GM19455 (cell line): ENCODE measurements around the gene TIMD4.

ENCODE experiments used
- ATAC-seq: cut with Tn5 transposase; IDR thresholded peaks from one replicate; pipeline ENCODE4 v1.9.1; 2021; ENCODE audit not compliant: unreplicated experiment

Gene TIMD4

DNA sequence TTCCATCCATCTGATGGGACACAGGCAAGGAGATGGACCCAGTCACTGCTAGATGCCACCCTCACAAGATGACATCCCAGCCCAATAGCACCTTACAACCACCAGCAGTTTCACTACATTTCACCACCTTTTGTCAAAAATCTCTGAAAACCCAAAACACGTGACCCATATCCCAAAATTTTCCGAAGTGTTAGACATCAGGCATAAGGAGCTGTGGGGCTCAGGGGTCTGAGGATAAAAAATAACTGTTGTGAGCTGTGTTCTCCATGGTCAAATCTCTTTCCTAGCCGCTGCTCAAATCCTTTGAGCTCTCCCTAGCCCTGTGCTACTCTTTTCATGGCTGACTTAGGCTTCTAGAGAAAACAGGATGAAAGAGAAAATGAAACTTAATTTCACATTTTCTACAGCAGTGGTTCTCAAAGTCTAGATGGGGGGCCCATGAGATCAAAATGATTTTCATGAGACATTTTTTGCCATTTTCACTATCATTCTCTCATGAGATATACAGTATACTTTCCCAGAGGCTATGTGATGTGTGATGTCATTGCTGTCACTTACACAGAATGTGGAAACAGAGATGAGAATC, 40.7 kb downstream of the TIMD4 start:
- peak; percentile 52 for ATAC-seq

DNA sequence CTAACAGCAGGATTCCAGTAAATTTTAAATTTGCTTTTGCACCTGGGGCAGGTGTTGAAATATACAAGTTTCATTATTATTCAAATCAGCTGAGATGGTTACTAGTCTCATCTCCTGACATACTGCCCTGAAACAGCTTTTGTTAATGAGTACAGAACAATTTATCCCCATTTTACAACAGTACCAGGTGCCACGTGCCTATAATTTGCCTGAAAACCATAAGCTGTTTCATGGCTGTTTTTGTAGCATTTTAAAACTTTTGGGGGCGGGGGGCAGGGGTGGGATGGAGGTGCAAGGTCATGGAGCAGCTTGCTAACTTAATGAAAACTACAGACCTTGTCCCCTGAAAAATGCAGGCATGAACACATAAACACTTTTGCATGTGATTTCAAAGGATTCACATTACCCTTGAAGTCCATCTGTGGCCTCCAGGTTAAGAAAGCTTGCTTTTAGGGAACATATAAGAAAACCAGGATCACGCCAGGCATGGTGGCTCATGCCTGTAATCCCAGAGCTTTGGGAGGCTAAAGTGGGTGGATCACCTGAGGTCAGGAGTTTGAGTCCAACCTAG, 42.1 kb downstream of the TIMD4 start:
- peak; percentile 44 for ATAC-seq

DNA sequence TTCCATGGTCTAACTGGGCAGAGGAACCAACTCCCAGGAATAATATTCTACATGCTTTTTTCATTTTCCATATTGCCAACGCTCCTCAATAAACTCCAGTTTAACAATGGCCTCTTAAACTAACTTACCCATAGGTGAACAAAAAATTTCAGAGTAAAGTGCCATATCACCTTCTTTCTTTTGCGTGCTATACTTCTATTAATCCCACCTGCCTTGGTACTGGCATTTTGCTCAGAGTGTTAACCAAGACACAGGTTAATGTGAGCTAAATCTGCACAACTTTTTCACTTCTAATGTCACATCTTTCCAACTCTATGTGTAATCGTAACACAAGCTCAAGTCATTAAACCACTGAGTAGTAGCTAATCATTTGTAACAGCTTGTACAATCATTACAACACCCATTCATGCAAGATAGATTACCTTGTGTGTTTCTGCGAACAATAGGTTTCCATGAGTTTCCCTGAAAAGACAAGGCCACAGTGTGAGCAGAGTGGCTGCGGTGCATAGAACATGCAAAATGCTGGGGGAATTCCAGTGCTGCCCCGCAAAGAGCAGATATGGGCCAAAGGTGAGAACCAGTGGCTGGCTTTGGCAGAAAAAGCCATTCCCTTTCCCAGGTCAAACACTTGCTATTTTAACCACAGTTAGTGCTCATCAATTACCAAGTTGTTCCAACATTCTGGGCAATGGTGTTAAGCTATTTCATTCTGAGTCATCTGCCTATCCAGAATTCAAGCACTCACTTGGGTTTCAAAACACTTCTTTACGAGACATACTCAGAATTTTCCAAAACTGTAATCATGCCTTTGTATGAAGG, 42.8 kb downstream of the TIMD4 start:
- ATAC-seq: peak; percentile 41

GRCh38 chr5:156918311-156918845, 44.6 kb downstream of the TIMD4 start:
- ATAC-seq: no peak

- peak; percentile 27 for ATAC-seq
Measured at GRCh38 chr5:156914371-156914737, 48.7 kb downstream of the TIMD4 start.

DNA sequence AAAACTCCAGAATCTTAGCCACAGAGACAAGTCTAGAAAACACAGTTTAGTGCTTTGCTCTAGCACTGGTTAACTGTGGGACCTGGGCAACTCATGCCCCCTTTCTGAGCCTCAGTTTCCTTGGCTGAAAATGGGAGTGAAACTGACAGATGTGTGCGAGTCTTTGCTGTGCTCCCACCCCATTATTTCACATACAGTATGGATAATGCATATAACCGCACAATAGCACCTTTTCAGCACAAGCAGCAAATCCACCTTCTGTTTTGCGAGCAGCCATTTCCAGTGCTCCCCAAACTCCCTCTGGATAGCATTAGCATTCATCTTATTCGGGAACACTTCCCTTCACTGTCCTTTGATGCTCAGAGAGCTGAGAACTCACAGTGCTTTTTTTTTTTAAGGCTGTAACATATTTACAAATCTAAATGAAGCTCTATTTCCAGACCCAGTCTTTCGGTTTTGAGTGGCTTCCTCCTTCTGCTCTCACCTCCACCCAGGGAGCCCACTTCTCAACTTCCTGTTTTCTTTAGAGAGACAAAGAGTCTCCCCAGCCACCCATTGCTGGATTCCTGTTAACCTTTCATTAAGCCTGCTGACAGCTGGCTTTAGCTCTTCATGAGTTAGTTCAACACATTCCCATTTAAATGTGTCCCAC, 49.2 kb downstream of the TIMD4 start:
- peak; percentile 94 for ATAC-seq

- no peak for ATAC-seq
Measured at GRCh38 chr5:156913355-156913718, 49.7 kb downstream of the TIMD4 start.

- ATAC-seq: no peak
Measured at GRCh38 chr5:156912869-156913268, 50.2 kb downstream of the TIMD4 start.

- ATAC-seq: no peak
Measured at GRCh38 chr5:156909180-156909579, 53.8 kb downstream of the TIMD4 start.

DNA sequence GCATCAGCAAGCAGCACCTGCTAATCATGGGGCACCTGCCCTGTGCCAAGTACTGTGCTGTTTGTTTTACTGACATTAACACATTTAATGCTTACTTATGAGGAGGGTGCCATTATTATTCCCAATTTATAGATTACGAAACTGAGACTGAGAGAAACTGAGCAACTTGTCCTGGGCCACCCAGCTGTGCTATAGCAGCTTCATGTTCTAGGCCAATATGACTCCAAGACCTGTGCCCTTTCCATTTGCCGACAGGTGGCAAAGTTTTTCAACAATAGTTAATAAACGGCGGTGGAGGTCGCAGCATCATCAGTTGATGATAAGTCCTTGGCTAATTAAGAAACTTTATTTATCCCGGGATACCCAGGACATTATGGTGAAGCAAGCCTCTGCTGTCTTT, 55.4 kb downstream of the TIMD4 start:
- ATAC-seq: no peak

DNA sequence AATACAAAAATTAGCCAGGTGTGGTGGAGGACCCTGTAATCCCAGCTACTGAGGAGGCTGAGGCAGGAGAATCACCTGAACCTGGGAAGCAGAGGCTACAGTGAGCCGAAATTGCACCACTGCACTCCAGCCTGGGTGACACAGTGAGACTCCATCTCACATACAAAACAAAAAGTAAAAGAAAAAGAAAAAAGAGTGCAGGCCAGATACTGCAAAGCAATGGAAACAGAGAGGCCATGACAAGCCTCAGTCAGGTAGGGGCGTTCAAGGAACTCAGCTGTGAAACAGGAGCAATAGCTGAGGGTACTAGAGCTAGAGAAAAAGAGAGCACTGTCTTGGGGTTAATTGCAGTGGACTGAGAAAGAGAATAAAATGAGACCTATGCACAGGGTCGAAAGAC, 56.2 kb downstream of the TIMD4 start:
- ATAC-seq: no peak

- ATAC-seq: no peak
Measured at GRCh38 chr5:156896546-156896945, 66.5 kb downstream of the TIMD4 start.

DNA sequence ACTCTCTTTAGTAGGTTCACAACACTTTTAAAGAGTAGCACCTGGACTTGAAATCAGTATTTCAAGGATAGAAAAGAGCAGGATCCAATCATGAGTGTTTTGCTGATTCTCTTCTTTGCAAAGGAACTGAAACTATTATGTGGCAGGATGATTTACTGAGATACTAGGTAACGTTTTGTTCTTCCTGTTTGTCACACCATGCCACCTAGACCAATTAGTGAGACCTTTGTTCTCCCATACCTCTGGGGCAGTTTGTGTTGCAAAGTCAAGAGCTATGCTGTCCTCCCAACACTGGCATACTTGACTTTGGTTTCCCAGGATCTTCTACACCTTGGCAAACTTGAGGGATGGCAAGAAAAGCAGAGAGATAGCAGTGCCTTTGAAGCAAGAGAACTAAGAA, 69.5 kb downstream of the TIMD4 start:
- ATAC-seq: no peak

GRCh38 chr5:156892864-156893263, 70.2 kb downstream of the TIMD4 start:
- no peak for ATAC-seq

- no peak for ATAC-seq
Measured at GRCh38 chr5:156892223-156892622, 70.8 kb downstream of the TIMD4 start.

- no peak for ATAC-seq
Measured at GRCh38 chr5:156888520-156888919, 74.5 kb downstream of the TIMD4 start.

GRCh38 chr5:156883316-156883875, 79.6 kb downstream of the TIMD4 start:
- ATAC-seq: no peak

DNA sequence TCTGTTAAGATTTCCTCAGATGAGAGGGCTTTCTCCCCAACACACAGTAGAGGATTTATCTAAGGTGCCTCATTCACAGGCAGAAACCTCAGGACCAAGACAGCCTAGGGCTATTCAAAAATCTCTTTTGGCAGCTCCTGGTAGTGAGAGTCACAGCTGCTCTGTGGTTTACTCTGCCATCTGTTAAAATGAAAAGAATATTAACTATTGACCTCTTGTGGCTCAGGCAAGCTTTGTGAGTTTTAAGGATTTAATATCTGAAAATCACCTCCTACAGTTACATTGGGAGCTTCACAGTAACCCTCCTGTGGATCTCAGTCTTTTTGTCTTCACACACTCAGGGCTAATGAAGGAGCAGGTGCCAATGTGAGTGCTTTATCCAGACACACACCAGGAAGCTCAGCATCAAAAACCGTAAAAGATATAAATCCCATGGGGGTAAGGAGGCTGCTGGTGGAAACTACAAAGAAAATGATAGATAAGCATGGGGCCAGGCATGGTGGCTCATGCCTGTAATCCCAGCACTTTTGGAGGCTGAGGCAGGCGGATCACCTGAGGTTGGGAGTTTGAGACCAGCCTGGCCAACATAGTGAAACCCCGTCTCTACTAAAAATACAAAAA, 83.3 kb downstream of the TIMD4 start:
- ATAC-seq: peak; percentile 95

DNA sequence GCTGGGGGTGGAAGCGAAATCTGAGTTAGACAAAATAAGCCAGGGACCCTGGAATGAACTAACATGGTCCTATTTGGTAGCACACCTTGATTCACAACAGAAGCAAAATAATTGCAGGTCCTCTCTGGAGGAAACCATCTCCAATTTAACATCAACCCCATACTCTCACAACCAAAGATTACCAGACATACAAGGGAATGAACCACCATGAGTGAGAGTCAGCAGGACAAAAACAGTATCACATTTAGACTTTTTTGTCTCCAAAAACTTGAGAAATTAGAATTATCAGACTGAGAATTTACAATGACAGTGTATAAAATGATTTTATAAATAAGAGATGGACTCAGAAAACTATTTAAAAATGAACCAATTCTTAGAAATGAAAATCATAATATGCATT, 91.8 kb downstream of the TIMD4 start:
- ATAC-seq: no peak

DNA sequence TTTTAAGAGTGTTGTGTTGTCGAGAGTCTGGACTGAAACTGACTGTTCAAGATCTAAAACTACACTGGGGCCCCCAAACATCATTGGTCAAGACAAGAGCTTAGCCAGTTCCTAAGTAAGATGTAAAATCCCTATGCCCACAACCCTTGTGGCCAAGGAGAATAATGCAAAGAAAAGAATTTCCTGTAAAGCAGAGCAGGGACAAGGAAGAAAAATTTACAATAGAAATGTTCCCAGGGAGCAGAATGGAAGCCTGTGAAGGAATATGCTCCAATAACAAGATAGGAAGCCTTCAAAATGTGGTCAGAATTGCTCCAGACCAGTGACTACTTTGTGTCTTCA, 92.6 kb downstream of the TIMD4 start:
- ATAC-seq: no peak
